OCI-LY3 (cell line): ENCODE results near the gene SREBF1.

Source experiments
- H2AFZ ChIP-seq: fragments of 200-600, 300-600 bp; shearing (Covaris generic); 2 replicates; pipeline ENCODE4 v1.6.0; 2014; ENCODE audit warnings: antibody characterized with exemption, low read depth, low read length
- H3K27ac ChIP-seq: fragments of 200-600, 300-600 bp; sonication (generic); 2 replicates; pipeline ENCODE4 v1.5.1; 2014; ENCODE audit warnings: mild to moderate bottlenecking, low read length, moderate library complexity, mixed read lengths
- H3K27me3 ChIP-seq: fragments of 200-600, 300-600 bp; sonication (generic); 2 replicates; pipeline ENCODE4 v1.6.1; 2014; ENCODE audit warnings: low read depth, low read length, mixed read lengths
- H3K36me3 ChIP-seq: fragments of 200-600, 300-600 bp; sonication (generic); replicated peaks from 2 replicates; pipeline ENCODE3; 2014; ENCODE audit warnings: low read depth, low read length, mixed read lengths
- H3K4me1 ChIP-seq: fragments of 300-600, 200-600 bp; sonication (generic); 2 replicates; pipeline ENCODE4 v1.6.1; 2014; ENCODE audit warnings: low read length, mixed read lengths
- H3K4me2 ChIP-seq: fragments of 200-600, 300-600 bp; sonication (generic); 2 replicates; pipeline ENCODE4 v1.6.1; 2014; ENCODE audit warnings: low read length, mixed read lengths
- H3K4me3 ChIP-seq: fragments of 300-600, 200-600 bp; sonication (generic); 2 replicates; pipeline ENCODE4 v1.5.1; 2014; ENCODE audit warnings: antibody characterized with exemption, mild to moderate bottlenecking, low read length, moderate library complexity
- H3K79me2 ChIP-seq: fragments of 300-600, 200-600 bp; shearing (Covaris generic); 2 replicates; pipeline ENCODE4 v1.6.1; 2014; ENCODE audit warnings: mild to moderate bottlenecking, low read length, mixed read lengths
- H3K9ac ChIP-seq: fragments of 300-600, 200-600 bp; shearing (Covaris generic); 2 replicates; pipeline ENCODE4 v1.6.0; 2014; ENCODE audit warnings: mild to moderate bottlenecking, low read length, moderate library complexity
- H3K9me3 ChIP-seq: fragments of 200-600, 300-600 bp; shearing (Covaris generic); 2 replicates; pipeline ENCODE4 v1.6.1; 2014; ENCODE audit warnings: low read length, mixed read lengths; ENCODE audit not compliant: insufficient read depth
- H4K20me1 ChIP-seq: fragments of 200-600, 300-600 bp; sonication (generic); 2 replicates; pipeline ENCODE4 v1.6.1; 2016; ENCODE audit warnings: low read length, mixed read lengths; ENCODE audit not compliant: insufficient read depth
- EZH2phosphoT487 ChIP-seq: fragments of 200-600 bp; shearing (Covaris generic); IDR thresholded peaks from 2 replicates; pipeline ENCODE4 v1.6.1; 2018; ENCODE audit warnings: antibody characterized with exemption, mixed run types, low read depth
- TF ChIP-seq, protein P1 (sequence below): fragments of 200-600, 300-600 bp; sonication (generic); IDR thresholded peaks from 2 replicates; pipeline ENCODE4 v1.5.1; 2014; ENCODE audit warnings: antibody characterized with exemption, low read length, low read depth

SREBF1 gene

GRCh38 chr17:17768424-17769088, 68.2 kb downstream of the SREBF1 start:
- Histone ChIP-seq H3K36me3 (no peaks in the 10 kb centered on the region), H3K27ac (no peak overlapping the region), H2AFZ (no peak overlapping the region), H3K9me3 (no peaks in the 10 kb centered on the region), H3K4me1 (peaks cover 14% of the 10 kb centered on the region), H3K4me3 (no peak overlapping the region), H3K4me2 (no peak overlapping the region), H3K79me2 (no peaks in the 10 kb centered on the region), H3K9ac (no peak overlapping the region), H3K27me3 (no peaks in the 10 kb centered on the region), H4K20me1 (no peaks in the 10 kb centered on the region)
- no peak for TF ChIP-seq EZH2phosphoT487
- TF ChIP-seq, protein P1, sequence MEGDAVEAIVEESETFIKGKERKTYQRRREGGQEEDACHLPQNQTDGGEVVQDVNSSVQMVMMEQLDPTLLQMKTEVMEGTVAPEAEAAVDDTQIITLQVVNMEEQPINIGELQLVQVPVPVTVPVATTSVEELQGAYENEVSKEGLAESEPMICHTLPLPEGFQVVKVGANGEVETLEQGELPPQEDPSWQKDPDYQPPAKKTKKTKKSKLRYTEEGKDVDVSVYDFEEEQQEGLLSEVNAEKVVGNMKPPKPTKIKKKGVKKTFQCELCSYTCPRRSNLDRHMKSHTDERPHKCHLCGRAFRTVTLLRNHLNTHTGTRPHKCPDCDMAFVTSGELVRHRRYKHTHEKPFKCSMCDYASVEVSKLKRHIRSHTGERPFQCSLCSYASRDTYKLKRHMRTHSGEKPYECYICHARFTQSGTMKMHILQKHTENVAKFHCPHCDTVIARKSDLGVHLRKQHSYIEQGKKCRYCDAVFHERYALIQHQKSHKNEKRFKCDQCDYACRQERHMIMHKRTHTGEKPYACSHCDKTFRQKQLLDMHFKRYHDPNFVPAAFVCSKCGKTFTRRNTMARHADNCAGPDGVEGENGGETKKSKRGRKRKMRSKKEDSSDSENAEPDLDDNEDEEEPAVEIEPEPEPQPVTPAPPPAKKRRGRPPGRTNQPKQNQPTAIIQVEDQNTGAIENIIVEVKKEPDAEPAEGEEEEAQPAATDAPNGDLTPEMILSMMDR, result no peak

- H3K9me3 ChIP-seq, result no peaks in the 10 kb centered on the region
- no peak overlapping the region for H3K27ac ChIP-seq
- peaks cover 14% of the 10 kb centered on the region for H3K4me1 ChIP-seq
- H3K9ac ChIP-seq, result no peak overlapping the region
- no peak overlapping the region for H3K4me3 ChIP-seq
- no peak overlapping the region for H2AFZ ChIP-seq
- no peaks in the 10 kb centered on the region for H3K79me2 ChIP-seq
- no peaks in the 10 kb centered on the region for H3K36me3 ChIP-seq
- H4K20me1 ChIP-seq, result no peaks in the 10 kb centered on the region
- H3K27me3 ChIP-seq, result no peaks in the 10 kb centered on the region
- no peak overlapping the region for H3K4me2 ChIP-seq
- no peak for TF ChIP-seq EZH2phosphoT487
- TF ChIP-seq, protein P1, result no peak
Measured at GRCh38 chr17:17767887-17768418, 68.8 kb downstream of the SREBF1 start.

DNA sequence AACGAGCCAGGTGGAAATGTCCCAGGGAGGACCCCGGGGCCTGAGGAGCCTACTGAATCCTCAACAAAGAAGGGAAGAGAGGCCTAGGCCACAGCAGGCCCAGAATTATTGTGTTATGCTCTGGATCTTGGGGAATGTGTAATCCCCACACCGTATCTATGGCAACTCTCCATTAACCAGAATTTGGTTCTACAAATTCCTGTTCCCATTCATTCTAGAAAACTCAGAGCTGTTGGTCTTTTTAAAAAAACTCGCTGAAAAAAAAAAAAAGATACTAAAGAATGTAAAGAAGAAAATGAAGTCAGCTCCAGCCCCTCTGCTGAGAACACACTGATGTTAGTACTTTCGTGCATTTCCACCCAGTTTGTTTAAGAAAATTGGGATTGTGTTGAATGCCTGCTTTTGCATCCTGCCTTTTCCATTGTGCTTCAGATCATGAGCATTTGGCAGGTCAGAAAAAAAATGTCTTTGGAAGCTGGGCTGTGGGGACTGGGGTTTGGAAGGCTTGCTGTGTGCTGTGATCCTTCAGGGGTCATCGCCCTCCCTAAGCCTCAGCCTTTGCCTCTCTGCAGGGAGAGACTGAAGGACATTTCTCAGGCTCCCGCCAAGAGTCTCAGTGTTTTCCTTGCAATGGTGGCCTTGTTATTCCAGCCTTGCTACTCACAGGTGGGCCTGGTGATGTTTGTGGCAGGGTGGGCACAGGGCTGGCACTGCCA, 69.5 kb downstream of the SREBF1 start:
- no peaks in the 10 kb centered on the region for H3K79me2 ChIP-seq
- H3K4me3 ChIP-seq, result no peak overlapping the region
- no peak overlapping the region for H2AFZ ChIP-seq
- no peaks in the 10 kb centered on the region for H3K27me3 ChIP-seq
- H3K9ac ChIP-seq, result no peak overlapping the region
- H3K36me3 ChIP-seq, result no peaks in the 10 kb centered on the region
- peaks cover 14% of the 10 kb centered on the region for H3K4me1 ChIP-seq
- no peak overlapping the region for H3K4me2 ChIP-seq
- no peak overlapping the region for H3K27ac ChIP-seq
- TF ChIP-seq EZH2phosphoT487, result no peak
- TF ChIP-seq, protein P1, result no peak
- H4K20me1 ChIP-seq, result no peaks in the 10 kb centered on the region
- H3K9me3 ChIP-seq, result no peaks in the 10 kb centered on the region

- no peaks in the 10 kb centered on the region for H4K20me1 ChIP-seq
- no peaks in the 10 kb centered on the region for H3K36me3 ChIP-seq
- H3K9ac ChIP-seq, result no peak overlapping the region
- no peak overlapping the region for H3K4me2 ChIP-seq
- no peak overlapping the region for H3K27ac ChIP-seq
- TF ChIP-seq, protein P1, result no peak
- no peak for TF ChIP-seq EZH2phosphoT487
- no peak overlapping the region for H2AFZ ChIP-seq
- H3K4me3 ChIP-seq, result no peak overlapping the region
- H3K79me2 ChIP-seq, result no peaks in the 10 kb centered on the region
- no peaks in the 10 kb centered on the region for H3K27me3 ChIP-seq
- H3K4me1 ChIP-seq, result peaks cover 14% of the 10 kb centered on the region
- H3K9me3 ChIP-seq, result no peaks in the 10 kb centered on the region
Measured at GRCh38 chr17:17766744-17767120, 70.1 kb downstream of the SREBF1 start.
